Epithelial cell of esophagus (primary cell): ENCODE results near the gene TMEM39B.
"Not testable (repeated sequence)": the region's sequence is repeated elsewhere in the genome, so short reads cannot be mapped to it uniquely, and the experiment has no call there.

Experiments used
- DNase-seq: peaks from one replicate; pipeline ENCODE4 v3.0.0; 2010; ENCODE audit warnings: low read depth
- H3K4me3 ChIP-seq: 2 replicates; pipeline ENCODE4 v1.5.1; 2011; ENCODE audit warnings: mild to moderate bottlenecking, low read length, control low read depth
- TF ChIP-seq, protein P1 (sequence below): IDR thresholded peaks from 2 replicates; pipeline ENCODE4 v1.5.1; 2011; ENCODE audit warnings: low read depth, mild to moderate bottlenecking, low read length, control low read depth, inconsistent platforms; ENCODE audit not compliant: insufficient read depth; ENCODE audit errors: missing control alignments

TMEM39B gene

DNA sequence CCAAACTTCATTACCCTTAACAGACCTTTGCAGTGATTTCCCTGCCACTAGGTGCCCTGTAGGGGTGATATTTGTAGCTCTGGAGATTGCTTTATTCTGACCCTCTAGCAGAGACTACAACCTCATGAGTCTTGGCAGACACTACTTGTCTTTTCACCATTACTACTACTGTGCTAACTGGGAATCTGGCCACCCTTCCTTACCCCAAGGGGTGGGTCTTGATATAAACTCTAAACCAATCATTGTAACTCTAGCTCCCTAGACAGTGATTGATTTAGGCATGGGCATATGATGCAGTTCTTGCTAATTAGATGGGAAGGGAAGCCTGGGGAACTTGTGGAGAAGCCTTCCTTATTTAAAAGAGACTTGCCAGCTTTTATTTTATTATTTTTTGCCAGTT is 39.0 kb downstream of the TMEM39B start:
- TF ChIP-seq, protein P1, sequence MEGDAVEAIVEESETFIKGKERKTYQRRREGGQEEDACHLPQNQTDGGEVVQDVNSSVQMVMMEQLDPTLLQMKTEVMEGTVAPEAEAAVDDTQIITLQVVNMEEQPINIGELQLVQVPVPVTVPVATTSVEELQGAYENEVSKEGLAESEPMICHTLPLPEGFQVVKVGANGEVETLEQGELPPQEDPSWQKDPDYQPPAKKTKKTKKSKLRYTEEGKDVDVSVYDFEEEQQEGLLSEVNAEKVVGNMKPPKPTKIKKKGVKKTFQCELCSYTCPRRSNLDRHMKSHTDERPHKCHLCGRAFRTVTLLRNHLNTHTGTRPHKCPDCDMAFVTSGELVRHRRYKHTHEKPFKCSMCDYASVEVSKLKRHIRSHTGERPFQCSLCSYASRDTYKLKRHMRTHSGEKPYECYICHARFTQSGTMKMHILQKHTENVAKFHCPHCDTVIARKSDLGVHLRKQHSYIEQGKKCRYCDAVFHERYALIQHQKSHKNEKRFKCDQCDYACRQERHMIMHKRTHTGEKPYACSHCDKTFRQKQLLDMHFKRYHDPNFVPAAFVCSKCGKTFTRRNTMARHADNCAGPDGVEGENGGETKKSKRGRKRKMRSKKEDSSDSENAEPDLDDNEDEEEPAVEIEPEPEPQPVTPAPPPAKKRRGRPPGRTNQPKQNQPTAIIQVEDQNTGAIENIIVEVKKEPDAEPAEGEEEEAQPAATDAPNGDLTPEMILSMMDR: no peak
- DNase-seq: no peak
- no peak overlapping the region for H3K4me3 ChIP-seq

DNA sequence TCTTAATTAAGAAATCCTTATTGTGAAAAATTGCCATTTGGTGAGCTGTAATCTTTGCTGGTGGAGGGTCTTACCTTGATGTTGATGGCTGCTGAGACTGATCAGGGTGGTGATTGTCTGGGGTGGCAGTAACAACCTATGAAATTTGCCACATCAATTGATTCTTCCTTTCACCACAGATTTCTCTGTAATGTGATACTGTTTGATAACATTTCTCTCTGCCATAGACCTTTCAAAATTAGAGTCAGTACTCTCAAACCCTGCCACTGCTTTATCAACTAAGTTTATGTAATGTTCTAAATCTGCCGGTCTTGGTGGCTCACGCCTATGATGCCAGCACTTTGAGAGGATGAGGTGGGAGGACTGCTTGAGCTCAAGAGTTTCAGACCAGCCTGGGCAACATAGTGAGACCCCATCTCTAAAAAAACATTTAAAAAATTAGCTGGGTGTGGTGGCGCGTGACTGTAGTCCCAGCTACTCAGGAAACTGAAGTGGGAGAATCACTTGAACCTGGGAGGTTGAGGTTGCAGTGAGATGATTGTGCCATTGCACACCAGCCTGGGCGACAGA is 40.2 kb downstream of the TMEM39B start:
- H3K4me3 ChIP-seq: no peak overlapping the region
- no peak for DNase-seq
- TF ChIP-seq, protein P1: no peak

DNA sequence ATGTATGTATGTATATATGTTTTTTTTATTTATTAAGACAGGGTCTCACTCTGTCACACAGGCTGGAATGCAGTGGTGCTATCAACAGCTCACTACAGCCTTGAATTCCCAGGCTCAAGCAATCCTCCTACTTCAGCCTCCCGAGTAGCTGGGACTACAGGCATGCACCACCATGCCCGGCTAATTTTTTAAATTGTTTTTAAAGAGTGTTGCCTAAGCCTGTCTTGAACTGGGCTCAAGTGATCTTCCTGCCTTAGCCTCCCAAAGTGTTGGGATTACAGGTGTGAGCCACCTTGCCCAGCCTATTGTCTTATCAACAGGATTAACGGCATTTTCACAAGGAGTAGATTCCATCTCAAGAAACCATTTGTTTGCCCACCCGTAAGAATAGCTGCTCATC is 40.7 kb downstream of the TMEM39B start:
- not testable (repeated sequence) for DNase-seq, H3K4me3 ChIP-seq

DNA sequence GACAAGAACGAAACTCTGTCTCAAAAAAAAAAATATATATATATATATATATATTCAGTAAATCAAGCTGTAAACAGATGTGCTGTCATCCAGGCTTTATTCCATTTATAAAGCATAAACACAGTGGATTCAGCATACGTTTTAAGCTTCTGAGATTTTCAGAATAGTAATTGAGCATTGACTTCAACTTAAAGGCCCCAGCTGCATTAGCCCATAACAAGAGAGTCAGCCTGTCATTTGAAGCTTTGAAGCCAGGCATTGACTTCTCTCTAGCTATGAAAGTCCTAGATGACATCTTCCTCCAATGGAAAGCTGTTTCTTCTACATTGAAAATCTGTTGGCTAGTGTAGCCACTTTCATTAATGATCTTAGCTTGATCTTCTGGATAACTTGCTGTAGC is 41.7 kb downstream of the TMEM39B start:
- TF ChIP-seq, protein P1: no peak
- H3K4me3 ChIP-seq: no peak overlapping the region
- DNase-seq: no peak

DNA sequence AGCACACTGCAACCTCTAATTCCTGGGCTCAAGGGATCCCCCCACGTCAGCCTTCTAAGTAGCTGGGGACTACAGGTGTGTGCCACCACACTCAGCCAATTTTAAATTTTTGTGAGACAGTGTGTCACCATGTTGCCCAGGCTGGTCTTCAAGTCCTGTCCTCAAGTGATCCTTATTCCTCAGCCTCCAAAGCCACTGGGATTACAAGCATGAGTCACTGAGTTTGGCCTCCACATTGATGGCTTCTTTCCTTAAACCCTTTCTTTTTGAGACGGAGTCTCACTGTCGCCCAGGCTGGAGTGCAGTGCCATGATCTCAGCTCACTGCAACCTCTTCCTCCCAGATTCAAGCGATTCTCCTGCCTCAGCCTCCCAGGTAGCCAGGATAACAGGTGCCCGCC is 42.8 kb downstream of the TMEM39B start:
- TF ChIP-seq, protein P1: no peak
- DNase-seq: no peak
- no peak overlapping the region for H3K4me3 ChIP-seq

DNA sequence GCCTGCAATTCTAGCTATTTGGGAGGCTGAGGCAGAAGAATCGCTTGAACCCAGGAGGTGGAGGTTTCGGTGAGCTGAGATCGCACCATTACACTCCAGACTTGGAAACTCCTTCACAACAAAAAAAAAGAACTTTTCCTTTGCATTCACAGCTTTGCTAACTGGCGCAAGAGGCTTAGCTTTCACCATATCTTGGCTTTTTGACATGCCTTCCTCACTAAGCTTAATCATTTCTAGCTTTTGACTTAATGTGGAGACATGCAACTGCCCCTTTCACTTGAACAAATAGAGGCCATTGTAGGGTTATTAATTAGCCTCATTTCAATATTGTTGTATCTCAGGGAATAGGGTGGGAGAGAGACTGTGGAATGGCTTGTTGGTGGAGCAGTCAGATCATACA is 43.8 kb downstream of the TMEM39B start:
- DNase-seq: no peak

DNA sequence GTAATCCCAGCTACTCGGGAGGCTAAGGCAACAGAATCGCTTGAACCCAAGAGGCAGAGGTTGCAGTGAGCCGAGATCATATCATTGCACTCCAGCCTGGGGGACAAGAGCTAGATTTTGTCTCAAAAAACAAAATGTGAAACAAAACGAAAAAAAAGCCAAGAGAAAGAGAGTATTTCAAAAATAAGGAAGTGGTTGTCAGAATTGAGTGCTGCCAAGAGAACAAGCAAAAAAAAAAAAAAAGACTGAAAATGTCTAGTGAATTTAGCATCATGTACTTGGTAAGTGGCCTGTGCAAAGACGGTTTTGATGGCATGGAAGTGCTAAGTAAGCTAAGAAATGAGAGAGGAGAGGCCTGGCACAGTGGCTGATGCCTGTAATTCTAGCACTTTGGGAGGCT is 49.4 kb downstream of the TMEM39B start:
- TF ChIP-seq, protein P1: no peak
- no peak overlapping the region for H3K4me3 ChIP-seq
- DNase-seq: no peak

More for the DNA sequence above, 43.8 kb downstream of the TMEM39B start:
- H3K4me3 ChIP-seq: no peak overlapping the region
- TF ChIP-seq, protein P1: no peak

DNA sequence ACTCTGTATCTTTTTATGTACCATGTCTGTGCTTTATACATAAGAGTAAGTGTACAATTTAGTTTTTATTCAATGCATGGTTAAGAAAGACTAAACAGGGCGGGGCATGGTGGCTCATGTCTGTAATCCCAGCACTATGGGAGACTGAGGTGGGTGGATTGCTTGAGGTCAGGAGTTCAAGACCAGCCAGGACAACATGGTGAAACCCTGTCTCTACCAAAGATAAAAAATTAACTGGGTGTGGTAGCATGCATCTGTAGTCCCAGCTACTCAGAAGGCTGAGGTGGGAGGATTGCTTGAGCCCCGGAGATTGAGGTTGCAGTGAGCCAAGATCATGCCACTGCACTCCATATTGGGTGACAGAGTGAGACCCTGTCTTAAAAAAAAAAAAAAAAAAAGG is 50.6 kb downstream of the TMEM39B start:
- H3K4me3 ChIP-seq, DNase-seq: not testable (repeated sequence)
